Heart left ventricle (tissue), 16 donors: ENCODE results near the gene CACNA1C. TPM values are rescaled to one million over a fixed set of nuclear protein-coding genes. Genes with fewer than 3 reads are reported as not detected.
A peak's percentile ranks its signal among the peaks of the same experiment; 100 is the strongest.

ENCODE experiments used
- ATAC-seq, 4 donors: fragments of 200-7000 bp; cut with Tn5 transposase; one replicate each; pipeline ENCODE4 v1.9.1; 2020 to 2022; ENCODE audit warnings: moderate library complexity in 4 of 4, mild to moderate bottlenecking in 3 of 4, moderate number of reproducible peaks in 1 of 4
- DNase-seq, 5 donors: peaks; one replicate each; pipeline ENCODE4 v3.0.0-alpha.2; 2020
- H3K27ac ChIP-seq, 12 donors: fragments of 200-600 bp; sonication (generic) in 4 of 12; one replicate each; pipeline versions ENCODE4 v1.5.0 to v1.8.0; 2016 to 2022; ENCODE audit warnings: mild to moderate bottlenecking in 2 of 12
- H3K27me3 ChIP-seq, 9 donors: fragments of 200-600 bp; sonication (generic) in 2 of 9; one replicate each; pipeline versions ENCODE4 v1.5.1 to v1.8.0; 2016 to 2022; ENCODE audit warnings: mild to moderate bottlenecking in 3 of 9
- H3K36me3 ChIP-seq, 9 donors: fragments of 200-600 bp; sonication (generic) in 2 of 9; one replicate each; pipeline versions ENCODE4 v1.5.0 to v1.8.0; 2018 to 2022; ENCODE audit warnings: mild to moderate bottlenecking in 2 of 9
- H3K4me1 ChIP-seq, 12 donors: fragments of 200-600 bp; sonication (generic) in 4 of 12; one replicate each; pipeline versions ENCODE4 v1.5.0 to v1.8.0; 2016 to 2022; ENCODE audit warnings: mild to moderate bottlenecking in 3 of 12
- H3K4me3 ChIP-seq, 12 donors: fragments of 200-600 bp; sonication (generic) in 4 of 12; one replicate each; pipeline versions ENCODE4 v1.5.0 to v1.8.0; 2017 to 2022; ENCODE audit warnings: mild to moderate bottlenecking in 9 of 12, moderate library complexity in 4 of 12
- H3K9me3 ChIP-seq, 12 donors: fragments of 200-600 bp; sonication (generic) in 4 of 12; one replicate each; pipeline versions ENCODE4 v1.5.0 to v1.8.0; 2016 to 2022; ENCODE audit warnings: mild to moderate bottlenecking in 1 of 12
- POLR2A ChIP-seq, 2 donors: fragments of 450-650 bp; IDR thresholded peaks; one replicate each; pipeline ENCODE4 v1.6.1; 2017; ENCODE audit warnings: antibody characterized with exemption in 2 of 2, mild to moderate bottlenecking in 2 of 2, moderate library complexity in 2 of 2
- WGBS, 4 donors: extraction: QIAGEN DNeasy Blood & Tissue Kit in 2 of 4; methylation state at CpG; one replicate each; pipeline versions ENCODE4 v1.1.5 to v1.1.7; 2013 to 2018; 5-methylcytosine and 5-hydroxymethylcytosine counted together
- intact Hi-C, 10 donors: fragments of 100-400 bp; cut with DNase I; formaldehyde crosslinking; loops; one replicate each; pipeline versions ENCODE4 v1.11.1 to v1.14.2; 2022
- polyA plus RNA-seq, 2 donors: library from polyadenylated mRNA; stranded (reverse); fragments of 200-250 nt; gene quantifications; one replicate each; pipeline ENCODE4 v1.2.3, GENCODE V29; 2013
- total RNA-seq, 9 donors: library from RNA; depleted of rRNA in 2 of 9; stranded (reverse); fragments of >200 nt in 2 of 9; fragmentation: NEBNext Ultra II Directional in 3 of 9; extraction: Animal tissue kit (Norgen Biotek cat#: 25700) in 3 of 9; gene quantifications; one replicate each; pipeline versions ENCODE4 v1.1.0 to v1.2.4, GENCODE V29; 2016 to 2023
- TF ChIP-seq, protein P1 (sequence below), 12 donors: fragments of 200-600 bp; sonication (generic) in 4 of 12; IDR thresholded peaks; one replicate each; pipeline versions ENCODE4 v1.5.0 to v1.8.0; 2018 to 2022; ENCODE audit warnings: antibody characterized with exemption in 12 of 12, mild to moderate bottlenecking in 5 of 12
- donor health status: ischemic (EF 13 %, LVEDD 7.1; RV severe dilation, severe dysfunction).
- donor health status: healthy with polysubstance abuse.
- donor health status: DM: no; HTN: yes; CAD: no.
- donor health status: DM: no; HTN: no; CAD: no.
- donor health status: ischemic (EF 25% LVEDD 6.9; RV normal size, moderate dysfunction).
- donor health status: ischemic (EF 25% LVEDD 5.7; RV mildly dilated, moderate dysfunction).
- donor health status: healthy.
- donor health status: DM: yes; HTN: yes; CAD: no.
- donor health status: ischemic (EF 35%, LVEDD 5.7; RV mildly dilated, moderate dysfunction).
- donor health status: nonischemic (EF 11% LVEDD 7.7; RV severe dilation, severe dysfunction).
- donor health status: DM: yes; HTN: yes; CAD: no.
- donor health status: PGD.
- donor health status: ischemic (EF 29% LVEDD 5.4; RV normal size, mild dysfunction).
- donor health status: nonischemic (EF 23%, LVEDD 6.1; RV moderate dilation, normal function).

CACNA1C gene
- total and polyA plus RNA-seq, 11 donors = 41.9 to 196 (median 164) TPM

DNA sequence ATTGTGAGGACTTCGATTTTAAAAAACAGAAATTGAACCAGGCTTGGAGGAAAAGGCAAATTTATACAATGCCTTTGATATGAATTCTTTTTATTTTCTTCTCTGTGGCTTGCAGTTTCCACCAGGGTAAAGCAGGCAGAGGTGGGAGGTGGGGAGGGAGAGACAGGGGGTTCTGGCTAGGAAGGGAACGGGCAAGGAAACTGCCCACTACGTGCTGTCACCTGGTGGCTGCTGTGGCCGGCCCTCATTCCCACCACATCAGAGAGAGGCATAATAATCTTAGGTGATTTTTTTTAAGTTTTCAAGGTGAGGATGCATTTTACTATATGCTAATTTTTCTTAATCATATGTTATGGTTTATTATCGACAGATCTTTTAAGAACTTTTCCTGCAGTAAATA lies 145.8 kb downstream of the CACNA1C start:
- no peak for ATAC-seq
- intact Hi-C loops = no loop called here
- 73 to 81% (median 77%) methylated on average over 5 of the region's 5 CpGs for WGBS, 4 donors

DNA sequence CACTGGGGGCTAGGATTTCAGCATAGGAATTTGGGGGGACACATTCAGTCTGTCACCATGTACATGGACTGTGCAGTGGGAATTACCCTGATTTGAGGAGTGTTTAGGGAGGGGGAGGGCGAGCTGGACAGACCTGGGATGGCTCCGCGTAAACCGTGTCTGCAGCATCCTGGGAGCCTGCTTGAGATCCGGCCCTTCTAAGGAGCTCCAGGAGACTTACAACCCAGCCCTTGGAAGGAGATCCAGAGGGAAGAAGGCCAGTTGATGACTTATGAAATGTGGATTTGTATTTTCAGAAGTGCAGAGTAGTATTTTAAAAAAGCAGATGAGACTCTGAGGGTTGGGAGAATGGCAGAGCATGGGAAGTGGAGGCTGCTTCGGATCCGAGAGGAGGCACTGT lies 153.2 kb downstream of the CACNA1C start:
- peaks cover 0 to 3% (median 0%) of the 10 kb centered on the region in 9 donors for H3K36me3 ChIP-seq
- peaks cover 0 to 58% (median 27%) of the 10 kb centered on the region in 12 donors for H3K4me1 ChIP-seq
- 76 to 94% (median 87%) methylated on average over 7 of the region's 7 CpGs for WGBS, 4 donors
- TF ChIP-seq POLR2A (IDR thresholded peaks at IDR 0.05) = no peak
- TF ChIP-seq, protein P1, sequence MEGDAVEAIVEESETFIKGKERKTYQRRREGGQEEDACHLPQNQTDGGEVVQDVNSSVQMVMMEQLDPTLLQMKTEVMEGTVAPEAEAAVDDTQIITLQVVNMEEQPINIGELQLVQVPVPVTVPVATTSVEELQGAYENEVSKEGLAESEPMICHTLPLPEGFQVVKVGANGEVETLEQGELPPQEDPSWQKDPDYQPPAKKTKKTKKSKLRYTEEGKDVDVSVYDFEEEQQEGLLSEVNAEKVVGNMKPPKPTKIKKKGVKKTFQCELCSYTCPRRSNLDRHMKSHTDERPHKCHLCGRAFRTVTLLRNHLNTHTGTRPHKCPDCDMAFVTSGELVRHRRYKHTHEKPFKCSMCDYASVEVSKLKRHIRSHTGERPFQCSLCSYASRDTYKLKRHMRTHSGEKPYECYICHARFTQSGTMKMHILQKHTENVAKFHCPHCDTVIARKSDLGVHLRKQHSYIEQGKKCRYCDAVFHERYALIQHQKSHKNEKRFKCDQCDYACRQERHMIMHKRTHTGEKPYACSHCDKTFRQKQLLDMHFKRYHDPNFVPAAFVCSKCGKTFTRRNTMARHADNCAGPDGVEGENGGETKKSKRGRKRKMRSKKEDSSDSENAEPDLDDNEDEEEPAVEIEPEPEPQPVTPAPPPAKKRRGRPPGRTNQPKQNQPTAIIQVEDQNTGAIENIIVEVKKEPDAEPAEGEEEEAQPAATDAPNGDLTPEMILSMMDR (IDR thresholded peaks at IDR 0.05) = no peak
- H3K27ac ChIP-seq = peak overlapping the region in 1 of 12 donors; percentile 70
- H3K4me3 ChIP-seq = no peak overlapping the region
- DNase-seq (no peak), ATAC-seq (no peak)
- H3K27me3 ChIP-seq = no peaks in the 10 kb centered on the region
- no peaks in the 10 kb centered on the region for H3K9me3 ChIP-seq
- intact Hi-C loops = no loop called here

More for the DNA sequence above, 145.8 kb downstream of the CACNA1C start:
- no peak for DNase-seq
- H3K4me3 ChIP-seq = no peak overlapping the region
- no peak for TF ChIP-seq POLR2A (IDR thresholded peaks at IDR 0.05)
- TF ChIP-seq, protein P1 (IDR thresholded peaks at IDR 0.05) = no peak
- H3K36me3 ChIP-seq = peaks cover 0 to 3% (median 0%) of the 10 kb centered on the region in 9 donors
- peaks cover 0 to 64% (median 37%) of the 10 kb centered on the region in 12 donors for H3K4me1 ChIP-seq
- no peaks in the 10 kb centered on the region for H3K27me3 ChIP-seq
- H3K9me3 ChIP-seq = no peaks in the 10 kb centered on the region
- H3K27ac ChIP-seq = peak overlapping the region in 8 of 12 donors; percentile 5 to 55 (median 36)

GRCh38 chr12:2208837-2209635 lies 156.2 kb downstream of the CACNA1C start:
- Histone ChIP-seq H3K27me3 (no peaks in the 10 kb centered on the region), H3K4me3 (no peak overlapping the region), H3K9me3 (no peaks in the 10 kb centered on the region), H3K4me1 (peaks cover 3 to 81% (median 47%) of the 10 kb centered on the region in 12 donors), H3K36me3 (no peaks in the 10 kb centered on the region), H3K27ac (peak overlapping the region in 2 of 12 donors; percentile 32 to 41)
- DNase-seq (no peak), ATAC-seq (no peak)
- intact Hi-C loops = no loop called here
- 79 to 90% (median 87%) methylated on average over 18 of the region's 18 CpGs for WGBS, 4 donors
- no peak for TF ChIP-seq POLR2A (IDR thresholded peaks at IDR 0.05)
- TF ChIP-seq, protein P1 (IDR thresholded peaks at IDR 0.05) = no peak

- peaks cover 0 to 4% (median 0%) of the 10 kb centered on the region in 9 donors for H3K36me3 ChIP-seq
- peak overlapping the region in 4 of 12 donors; percentile 2 to 40 (median 18) for H3K27ac ChIP-seq
- H3K9me3 ChIP-seq = no peaks in the 10 kb centered on the region
- no peak overlapping the region for H3K4me3 ChIP-seq
- no peak for ATAC-seq
- intact Hi-C loops = no loop called here
- H3K27me3 ChIP-seq = no peaks in the 10 kb centered on the region
- DNase-seq = no peak
- H3K4me1 ChIP-seq = peaks cover 3 to 90% (median 53%) of the 10 kb centered on the region in 12 donors
- TF ChIP-seq POLR2A (IDR thresholded peaks at IDR 0.05) = no peak
- TF ChIP-seq, protein P1 (IDR thresholded peaks at IDR 0.05) = no peak
- WGBS, 4 donors = 81 to 89% (median 87%) methylated on average over 3 of the region's 3 CpGs
Measured at GRCh38 chr12:2211119-2211518, 158.3 kb downstream of the CACNA1C start.
